Dendritic cell treated with granulocyte-macrophage colony-stimulating factor and Interleukin-4, amounts not matched to agents 40 ng/mL and 50 ng/mL, for 4 days (primary cell): ENCODE results near the gene EPB41L1.

Experiments used
- H3K27ac Mint-ChIP-seq: one replicate; pipeline ENCODE4 v1.8.0; 2022; ENCODE audit warnings: mild to moderate bottlenecking, mixed read lengths
- H3K27me3 Mint-ChIP-seq: one replicate; pipeline ENCODE4 v1.8.0; 2022; ENCODE audit warnings: mild to moderate bottlenecking, mixed read lengths
- H3K36me3 Mint-ChIP-seq: one replicate; pipeline ENCODE4 v1.8.0; 2022; ENCODE audit warnings: low read depth, mixed read lengths
- H3K4me1 Mint-ChIP-seq: one replicate; pipeline ENCODE4 v1.8.0; 2022; ENCODE audit warnings: low read depth, mixed read lengths
- H3K4me3 Mint-ChIP-seq: one replicate; pipeline ENCODE4 v1.8.0; 2022; ENCODE audit warnings: mild to moderate bottlenecking, moderate library complexity, mixed read lengths
- H3K9me3 Mint-ChIP-seq: one replicate; pipeline ENCODE4 v1.8.0; 2022; ENCODE audit warnings: mixed read lengths
- intact Hi-C: fragments of 100-400 bp; cut with micrococcal nuclease; formaldehyde crosslinking; loops from one replicate; pipeline ENCODE4 v1.15.0; 2022

The EPB41L1 gene

DNA sequence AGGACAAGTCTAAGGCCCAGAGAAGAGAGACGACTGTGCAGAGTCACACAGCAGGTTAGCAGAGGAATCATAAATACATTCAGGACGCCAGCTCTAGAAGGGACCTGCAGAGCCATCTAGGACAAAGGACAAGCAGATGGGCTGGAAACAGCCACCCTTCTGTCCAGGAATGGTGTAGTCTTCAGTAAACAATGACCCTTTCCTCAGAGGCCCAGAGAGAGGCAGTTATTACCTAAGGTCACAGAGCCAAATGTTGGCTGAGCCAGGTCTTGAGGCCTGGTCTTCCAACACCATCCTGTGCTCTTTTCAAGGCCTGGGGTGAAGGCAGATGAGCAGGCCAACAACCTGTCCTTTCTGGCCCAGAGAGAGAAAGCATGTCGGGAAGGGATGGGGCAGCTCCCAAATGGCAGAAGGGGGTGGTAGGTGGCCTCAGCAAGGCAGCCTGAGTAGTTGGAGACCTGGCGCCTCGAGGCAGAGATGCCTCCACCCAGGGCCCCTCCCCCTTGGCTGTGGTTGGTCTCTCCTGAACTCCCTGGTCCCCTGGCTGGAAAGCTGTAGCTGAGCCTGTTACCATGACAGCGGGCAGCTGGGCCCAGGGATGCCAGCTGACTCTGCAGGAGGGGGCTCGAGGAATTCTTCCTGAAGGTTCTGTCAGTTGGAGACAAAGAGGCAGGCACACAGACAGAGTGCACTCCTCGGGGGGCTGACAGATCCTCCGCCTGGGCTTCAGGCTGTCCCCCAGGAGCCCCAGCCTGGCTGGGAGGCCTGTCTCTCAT lies 24.8 kb downstream of the EPB41L1 start:
- Mint-ChIP-seq H3K4me3 (no peak overlapping the region), H3K27ac (no peak overlapping the region), H3K36me3 (no peaks in the 10 kb centered on the region), H3K27me3 (no peaks in the 10 kb centered on the region), H3K9me3 (no peaks in the 10 kb centered on the region), H3K4me1 (peaks cover 6% of the 10 kb centered on the region)
- intact Hi-C loops, result no loop called here

- no peaks in the 10 kb centered on the region for H3K9me3 Mint-ChIP-seq
- no peak overlapping the region for H3K4me3 Mint-ChIP-seq
- intact Hi-C loops, result no loop called here
- H3K27ac Mint-ChIP-seq, result no peak overlapping the region
- H3K27me3 Mint-ChIP-seq, result no peaks in the 10 kb centered on the region
- peaks cover 6% of the 10 kb centered on the region for H3K4me1 Mint-ChIP-seq
- no peaks in the 10 kb centered on the region for H3K36me3 Mint-ChIP-seq
Observed at GRCh38 chr20:36180323-36180722, 25.8 kb downstream of the EPB41L1 start.

GRCh38 chr20:36181934-36182603 lies 27.5 kb downstream of the EPB41L1 start:
- Mint-ChIP-seq H3K27ac (no peak overlapping the region), H3K36me3 (no peaks in the 10 kb centered on the region), H3K27me3 (no peaks in the 10 kb centered on the region), H3K9me3 (no peaks in the 10 kb centered on the region), H3K4me3 (no peak overlapping the region), H3K4me1 (peaks cover 6% of the 10 kb centered on the region)
- intact Hi-C loops, result no loop called here

GRCh38 chr20:36182604-36183154 lies 28.1 kb downstream of the EPB41L1 start:
- intact Hi-C loops, result no loop called here
- H3K36me3 Mint-ChIP-seq, result no peaks in the 10 kb centered on the region
- no peak overlapping the region for H3K27ac Mint-ChIP-seq
- H3K4me1 Mint-ChIP-seq, result peaks cover 6% of the 10 kb centered on the region
- H3K27me3 Mint-ChIP-seq, result no peaks in the 10 kb centered on the region
- H3K4me3 Mint-ChIP-seq, result no peak overlapping the region
- H3K9me3 Mint-ChIP-seq, result no peaks in the 10 kb centered on the region

DNA sequence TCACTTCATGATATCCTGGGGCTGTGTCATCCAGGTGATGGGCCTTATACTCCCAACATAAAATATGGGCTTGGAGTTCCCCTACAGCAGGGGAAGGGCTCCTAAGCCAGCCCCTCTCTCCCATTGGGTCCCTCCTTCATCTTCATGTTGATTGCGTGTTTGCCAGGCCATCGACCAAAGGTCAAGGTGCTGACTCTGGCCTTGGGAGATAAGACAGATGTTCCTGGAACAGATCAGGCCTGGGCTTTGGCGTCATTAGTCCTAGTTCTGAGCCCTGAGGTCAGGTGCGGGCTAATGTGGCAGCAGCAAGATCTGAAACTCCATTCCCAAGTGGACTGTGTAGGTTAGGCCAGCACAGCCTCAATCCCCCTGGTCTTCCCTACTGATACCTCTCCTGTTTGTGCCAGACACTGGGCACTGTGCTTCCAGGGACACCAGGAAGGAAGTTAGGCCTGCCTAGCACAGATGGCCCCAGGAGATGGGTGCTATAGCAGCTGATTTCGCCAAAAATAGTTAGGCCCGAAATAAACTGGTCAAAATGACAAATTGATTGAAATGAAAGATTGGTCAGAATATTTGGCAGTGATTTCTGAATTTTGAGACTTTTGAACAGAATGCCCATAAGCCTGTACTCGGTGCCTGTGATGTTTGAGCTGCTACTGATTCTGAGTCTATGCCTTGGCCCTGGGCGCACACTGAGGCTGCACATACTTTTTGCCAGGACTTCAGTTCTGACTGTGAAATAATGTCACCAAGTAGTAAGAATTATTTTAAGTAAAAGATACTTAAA lies 28.8 kb downstream of the EPB41L1 start:
- Mint-ChIP-seq H3K9me3 (no peaks in the 10 kb centered on the region), H3K4me1 (peaks cover 6% of the 10 kb centered on the region), H3K27ac (no peak overlapping the region), H3K36me3 (no peaks in the 10 kb centered on the region), H3K4me3 (no peak overlapping the region), H3K27me3 (no peaks in the 10 kb centered on the region)
- intact Hi-C loops, result no loop called here

- no peak overlapping the region for H3K4me3 Mint-ChIP-seq
- no peak overlapping the region for H3K27ac Mint-ChIP-seq
- no peaks in the 10 kb centered on the region for H3K27me3 Mint-ChIP-seq
- H3K9me3 Mint-ChIP-seq, result no peaks in the 10 kb centered on the region
- no peaks in the 10 kb centered on the region for H3K36me3 Mint-ChIP-seq
- intact Hi-C loops, result no loop called here
- peaks cover 6% of the 10 kb centered on the region for H3K4me1 Mint-ChIP-seq
Observed at GRCh38 chr20:36184816-36185776, 30.6 kb downstream of the EPB41L1 start.

DNA sequence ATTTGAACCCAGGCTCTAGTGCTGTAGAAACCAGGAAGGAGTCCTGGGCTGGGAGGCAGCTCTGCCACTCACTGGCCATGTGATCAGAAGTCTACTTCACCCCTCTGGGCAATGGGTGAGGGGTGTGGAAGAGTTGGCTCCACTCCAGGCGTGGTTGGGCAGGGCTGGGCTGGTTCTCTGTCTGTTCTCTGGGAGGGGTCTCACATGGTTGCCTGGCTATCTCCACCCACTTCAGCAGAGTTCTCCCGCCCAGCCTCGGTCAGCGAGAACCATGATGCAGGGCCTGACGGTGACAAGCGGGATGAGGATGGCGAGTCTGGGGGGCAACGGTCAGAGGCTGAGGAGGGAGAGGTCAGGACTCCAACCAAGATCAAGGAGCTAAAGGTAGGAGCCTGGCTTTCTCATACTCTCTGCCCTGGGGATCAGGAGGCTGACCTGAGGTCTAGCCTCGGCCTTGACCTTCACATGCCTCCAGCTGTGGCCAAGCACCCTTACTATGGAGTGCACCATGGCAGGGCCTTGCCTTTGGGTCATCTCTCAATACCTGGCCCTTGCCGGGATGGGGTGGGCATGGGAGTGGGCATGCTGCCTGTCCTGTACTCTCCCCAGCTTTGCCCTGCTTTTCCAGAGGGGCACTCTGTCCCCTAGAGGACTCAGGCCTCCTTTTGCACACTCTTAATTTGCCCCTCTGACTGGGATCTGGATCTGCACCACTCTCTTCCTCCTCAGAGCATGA lies 39.6 kb downstream of the EPB41L1 start:
- H3K27ac Mint-ChIP-seq, result no peak overlapping the region
- intact Hi-C loops, result no loop called here
- H3K36me3 Mint-ChIP-seq, result no peaks in the 10 kb centered on the region
- no peak overlapping the region for H3K4me3 Mint-ChIP-seq
- H3K4me1 Mint-ChIP-seq, result no peaks in the 10 kb centered on the region
- H3K27me3 Mint-ChIP-seq, result peaks cover 8% of the 10 kb centered on the region
- no peaks in the 10 kb centered on the region for H3K9me3 Mint-ChIP-seq

DNA sequence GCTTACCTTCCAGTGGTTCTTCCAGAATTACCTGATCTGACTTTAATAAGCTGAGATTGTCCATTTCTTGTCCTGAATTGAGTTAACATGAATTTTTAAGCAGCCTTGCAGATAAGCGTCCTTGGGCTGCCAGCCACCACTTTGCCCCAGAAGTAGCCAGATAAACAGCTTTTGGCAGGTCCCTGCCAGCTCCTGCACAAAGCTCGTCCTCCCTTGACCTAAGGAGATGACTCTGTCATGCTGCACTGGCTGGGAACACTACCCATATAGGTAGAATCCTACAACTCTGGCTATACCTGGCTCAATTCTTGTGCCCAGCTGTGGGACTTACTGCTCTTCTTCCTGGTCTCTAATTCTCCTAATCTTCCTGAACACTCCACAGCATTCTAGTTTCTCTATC lies 42.1 kb downstream of the EPB41L1 start:
- Mint-ChIP-seq H3K36me3 (no peaks in the 10 kb centered on the region), H3K27ac (no peak overlapping the region), H3K4me3 (no peak overlapping the region), H3K9me3 (no peaks in the 10 kb centered on the region), H3K4me1 (peaks cover 8% of the 10 kb centered on the region), H3K27me3 (peaks cover 15% of the 10 kb centered on the region)
- intact Hi-C loops, result no loop called here

GRCh38 chr20:36197271-36197670 lies 42.7 kb downstream of the EPB41L1 start:
- Mint-ChIP-seq H3K9me3 (no peaks in the 10 kb centered on the region), H3K4me1 (peaks cover 8% of the 10 kb centered on the region), H3K36me3 (no peaks in the 10 kb centered on the region), H3K27ac (no peak overlapping the region), H3K27me3 (peaks cover 16% of the 10 kb centered on the region), H3K4me3 (no peak overlapping the region)
- intact Hi-C loops, result no loop called here

- Mint-ChIP-seq H3K9me3 (no peaks in the 10 kb centered on the region), H3K36me3 (no peaks in the 10 kb centered on the region), H3K4me1 (peaks cover 18% of the 10 kb centered on the region), H3K4me3 (no peak overlapping the region), H3K27me3 (peaks cover 25% of the 10 kb centered on the region), H3K27ac (no peak overlapping the region)
- intact Hi-C loops, result loop anchor here (1.0 to 2.0 kb wide), 2 partner anchors 43 to 240 kb away; no protein-coding TSS in a partner anchor
Observed at GRCh38 chr20:36199345-36200257, 45.1 kb downstream of the EPB41L1 start.

GRCh38 chr20:36200451-36200850 lies 45.9 kb downstream of the EPB41L1 start:
- Mint-ChIP-seq H3K27ac (no peak overlapping the region), H3K36me3 (no peaks in the 10 kb centered on the region), H3K4me1 (peaks cover 18% of the 10 kb centered on the region), H3K9me3 (no peaks in the 10 kb centered on the region), H3K4me3 (no peak overlapping the region), H3K27me3 (peaks cover 25% of the 10 kb centered on the region)
- intact Hi-C loops, result no loop called here

DNA sequence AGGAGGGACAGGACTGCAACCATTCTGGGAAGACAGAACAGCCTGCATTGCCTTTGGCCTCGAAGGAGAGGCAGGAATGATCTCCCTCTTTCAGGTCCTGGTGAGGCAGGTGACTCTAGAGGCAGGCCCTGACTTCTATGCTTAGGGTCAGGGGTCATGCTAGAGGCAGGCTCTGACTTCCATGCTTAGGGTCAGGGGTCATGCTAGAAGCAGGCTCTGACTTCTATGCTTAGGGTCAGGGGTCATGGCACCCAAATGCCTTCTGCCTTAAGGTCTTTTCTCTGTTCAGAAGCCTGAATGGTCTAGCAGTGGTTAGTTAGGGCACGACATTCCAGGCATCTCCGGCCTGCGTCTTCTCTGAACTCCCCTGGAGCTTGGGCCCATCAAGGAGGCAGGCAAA lies 46.7 kb downstream of the EPB41L1 start:
- Mint-ChIP-seq H3K4me3 (no peak overlapping the region), H3K36me3 (no peaks in the 10 kb centered on the region), H3K27me3 (peaks cover 23% of the 10 kb centered on the region), H3K4me1 (peaks cover 18% of the 10 kb centered on the region), H3K9me3 (no peaks in the 10 kb centered on the region), H3K27ac (no peak overlapping the region)
- intact Hi-C loops, result no loop called here
